ENCODE data around the gene TH. TPM values are rescaled to one million over a fixed set of nuclear protein-coding genes. Genes with fewer than 3 reads are reported as not detected.
A peak's percentile ranks its signal among the peaks of the same experiment; 100 is the strongest.
"Not testable (repeated sequence)": the region's sequence is repeated elsewhere in the genome, so short reads cannot be mapped to it uniquely, and the experiment has no call there.

TH gene
- total RNA-seq, 2 donors from 2014 or later = not detected

GRCh38 chr11:2186669-2187279 is 15.2 kb upstream of the TH start:
- peak in 1 of 2 donors; percentile 46 for DNase-seq
- ATAC-seq = peak; percentile 84
- intact Hi-C loops (cut with DNase I, micrococcal nuclease) = no loop called here

- DNase-seq = no peak
- intact Hi-C loops (cut with DNase I, micrococcal nuclease) = no loop called here
These were observed 13.9 kb upstream of the TH start for GRCh38 chr11:2185324-2186085.

GRCh38 chr11:2182692-2183474 is 11.3 kb upstream of the TH start:
- no peak for DNase-seq
- ATAC-seq = no peak
- intact Hi-C loops (cut with DNase I, micrococcal nuclease) = no loop called here

More at GRCh38 chr11:2185324-2186085, 13.9 kb upstream of the TH start:
- no peak for ATAC-seq

GRCh38 chr11:2182075-2182474 is 10.5 kb upstream of the TH start:
- intact Hi-C loops (cut with DNase I, micrococcal nuclease) = no loop called here
- DNase-seq = no peak
- no peak for ATAC-seq

- intact Hi-C loops (cut with DNase I, micrococcal nuclease) = no loop called here
These were observed 9.3 kb upstream of the TH start for GRCh38 chr11:2180789-2181370.

GRCh38 chr11:2180347-2180746 is 8.7 kb upstream of the TH start:
- ATAC-seq (no peak), DNase-seq (no peak)
- intact Hi-C loops (cut with DNase I, micrococcal nuclease) = no loop called here

More at GRCh38 chr11:2180789-2181370, 9.3 kb upstream of the TH start:
- ATAC-seq (no peak), DNase-seq (no peak)

- no peak for ATAC-seq
- intact Hi-C loops (cut with DNase I, micrococcal nuclease) = no loop called here
- DNase-seq = no peak
These were observed 7.9 kb upstream of the TH start for GRCh38 chr11:2179516-2179915.

- DNase-seq (no peak), ATAC-seq (no peak)
- intact Hi-C loops (cut with DNase I, micrococcal nuclease) = no loop called here
These were observed 7.4 kb upstream of the TH start for GRCh38 chr11:2178906-2179494.

- ATAC-seq; DNase-seq; intact Hi-C loops (cut with DNase I, micrococcal nuclease): not testable (repeated sequence)
These were observed 6.6 kb upstream of the TH start for GRCh38 chr11:2178055-2178773.

GRCh38 chr11:2177076-2177475 is 5.5 kb upstream of the TH start:
- ATAC-seq (no peak), DNase-seq (no peak)
- intact Hi-C loops (cut with DNase I, micrococcal nuclease) = no loop called here

GRCh38 chr11:2176389-2176900 is 4.8 kb upstream of the TH start:
- no peak for ATAC-seq
- no peak for DNase-seq
- intact Hi-C loops (cut with DNase I, micrococcal nuclease) = no loop called here

GRCh38 chr11:2175659-2176058 is 4.0 kb upstream of the TH start:
- ATAC-seq (no peak), DNase-seq (no peak)
- intact Hi-C loops (cut with DNase I, micrococcal nuclease) = no loop called here

GRCh38 chr11:2174361-2174760 is 2.7 kb upstream of the TH start:
- intact Hi-C loops (cut with DNase I, micrococcal nuclease) = no loop called here
- no peak for ATAC-seq
- DNase-seq = no peak

- DNase-seq (no peak), ATAC-seq (no peak)
- intact Hi-C loops (cut with DNase I, micrococcal nuclease) = no loop called here
These were observed 2.1 kb upstream of the TH start for GRCh38 chr11:2173761-2174160.

- ATAC-seq = no peak
- no peak for DNase-seq
- intact Hi-C loops (cut with DNase I, micrococcal nuclease) = no loop called here
These were observed 1.6 kb upstream of the TH start for GRCh38 chr11:2173150-2173693.

- DNase-seq (no peak), ATAC-seq (no peak)
- intact Hi-C loops (cut with DNase I, micrococcal nuclease) = no loop called here
These were observed 1.1 kb upstream of the TH start for GRCh38 chr11:2172676-2173075.

- DNase-seq (no peak), ATAC-seq (no peak)
- intact Hi-C loops (cut with DNase I, micrococcal nuclease) = no loop called here
These were observed 1.7 kb downstream of the TH start for GRCh38 chr11:2169626-2170570.

All from left colon (tissue), 2 donors.